GM12878 (cell line): ENCODE data around the gene EDC4. TPM values are rescaled to one million over a fixed set of nuclear protein-coding genes. Genes with fewer than 3 reads are reported as not detected.

Experiments
- ATAC-seq: fragments of 200-7000 bp; cut with Tn5 transposase; 3 replicates; pipeline ENCODE4 v1.9.1; 2020; ENCODE audit warnings: mild to moderate bottlenecking, moderate library complexity
- BruUV-seq: library from RNA; stranded (reverse); fragments of 400-500 nt; replicated peaks from 2 replicates; lab custom pipeline; 2021; lab: Mats Ljungman, UMichigan
- CTCF ChIA-PET: fragments of 300-600 bp; sonication (Branson Sonifier 250); formaldehyde crosslinking; extraction: SDS; loops from one replicate; lab custom pipeline; 2021; ENCODE audit warnings: inconsistent platforms; lab: Yijun Ruan, JAX
- POLR2A ChIA-PET: fragments of 350-600 bp; formaldehyde crosslinking; extraction: SDS; loops from one replicate; lab custom pipeline; 2021; ENCODE audit warnings: inconsistent platforms; lab: Charles Lee
- RAD21 ChIA-PET: fragments of 300-600 bp; sonication (Branson Sonifier 250); formaldehyde crosslinking; loops from one replicate; lab custom pipeline; 2023; ENCODE audit warnings: antibody characterized with exemption; ENCODE audit not compliant: unreplicated experiment; lab: Charles Lee
- SMC1A ChIA-PET: fragments of 300-600 bp; sonication (Branson Sonifier 250); formaldehyde crosslinking; loops from one replicate; lab custom pipeline; 2023; ENCODE audit not compliant: unreplicated experiment, uncharacterized antibody; lab: Charles Lee
- DNase-seq: peaks from one replicate; pipeline ENCODE4 v3.0.0-alpha.2; 2011; ENCODE audit warnings: low read depth, low spot score
- FAIRE-seq: peaks from 3 replicates; lab custom pipeline; 2011; peaks lifted over from hg19 to GRCh38; lab: Jason Lieb, UNC
- H2AFZ ChIP-seq: 2 replicates; pipeline ENCODE4 v1.6.0; 2011; ENCODE audit warnings: low read depth, low read length, control low read depth; ENCODE audit not compliant: control insufficient read depth
- H3K27ac ChIP-seq: 2 replicates; pipeline ENCODE4 v1.5.1; 2011; ENCODE audit warnings: control low read depth; ENCODE audit not compliant: control insufficient read depth, insufficient read depth
- H3K27me3 ChIP-seq, 2 experiments: replicated peaks in 1 of 2; 2 replicates each; pipeline versions ENCODE4 v1.6.0 to v1.6.1; 2011; ENCODE audit warnings: low read length in 1 of 2; ENCODE audit not compliant: control insufficient read depth in 2 of 2, insufficient read depth in 2 of 2
- H3K36me3 ChIP-seq, 2 experiments: 2 replicates each; pipeline ENCODE4 v1.5.1; 2011; ENCODE audit warnings: low read length in 1 of 2; ENCODE audit not compliant: control insufficient read depth in 2 of 2, insufficient read depth in 2 of 2
- H3K4me1 ChIP-seq: 2 replicates; pipeline ENCODE4 v1.6.1; 2011; ENCODE audit warnings: mild to moderate bottlenecking, low read length, moderate library complexity, mixed read lengths; ENCODE audit not compliant: control insufficient read depth, insufficient read depth
- H3K4me2 ChIP-seq: 2 replicates; pipeline ENCODE4 v1.6.0; 2011; ENCODE audit warnings: control low read depth; ENCODE audit not compliant: control insufficient read depth, insufficient read depth
- H3K4me3 ChIP-seq: fragments of 200-600 bp; sonication (generic); 2 replicates; pipeline ENCODE4 v1.5.1; 2016
- H3K79me2 ChIP-seq: 2 replicates; pipeline ENCODE4 v1.6.0; 2011; ENCODE audit warnings: low read length; ENCODE audit not compliant: control insufficient read depth, insufficient read depth
- H3K9ac ChIP-seq: 2 replicates; pipeline ENCODE4 v1.8.0; 2011; ENCODE audit warnings: low read length, control low read depth, mixed read lengths; ENCODE audit not compliant: control insufficient read depth, insufficient read depth
- H3K9me3 ChIP-seq: replicated peaks from 3 replicates; pipeline ENCODE4 v1.5.1; 2011; ENCODE audit warnings: mild to moderate bottlenecking, low read length; ENCODE audit not compliant: control insufficient read depth, insufficient read depth
- H4K20me1 ChIP-seq: 2 replicates; pipeline ENCODE4 v1.6.0; 2011; ENCODE audit not compliant: control insufficient read depth, insufficient read depth
- EGR1 ChIP-seq, 2 experiments: IDR thresholded peaks; 1 replicate in 1 of 2; 2 replicates in 1 of 2; pipeline ENCODE4 v1.6.1; 2011 to 2012; ENCODE audit warnings: low read depth in 2 of 2, low read length in 2 of 2, borderline replicate concordance in 1 of 2, mild to moderate bottlenecking in 1 of 2, moderate library complexity in 1 of 2
- HDAC6 ChIP-seq: fragments of 200-600 bp; sonication (generic); IDR thresholded peaks from one replicate; pipeline ENCODE4 v1.8.0; 2017; ENCODE audit warnings: antibody characterized with exemption; ENCODE audit not compliant: unreplicated experiment
- LARP7 ChIP-seq: fragments of 450-650 bp; IDR thresholded peaks from 2 replicates; pipeline ENCODE4 v1.6.1; 2017; ENCODE audit warnings: mild to moderate bottlenecking
- MEF2A ChIP-seq: IDR thresholded peaks from 2 replicates; pipeline ENCODE4 v1.6.1; 2011; ENCODE audit warnings: low read depth, mild to moderate bottlenecking, low read length, moderate library complexity; ENCODE audit not compliant: insufficient read depth
- MYB ChIP-seq: fragments of 150-350 bp; IDR thresholded peaks from 2 replicates; pipeline ENCODE4 v1.6.1; 2014; ENCODE audit warnings: mild to moderate bottlenecking, low read depth, low read length, borderline replicate concordance
- WGBS: methylation state at CpG from one replicate; pipeline ENCODE4 v1.1.6; 2016; ENCODE audit warnings: low lambda C conversion rate; ENCODE audit not compliant: insufficient replicate concordance, insufficient coverage; ENCODE audit errors: missing lambda C conversion rate; 5-methylcytosine and 5-hydroxymethylcytosine counted together
- in situ Hi-C: fragments of 300-500 bp; cut with MboI; formaldehyde crosslinking; loops from 9 replicates; pipeline ENCODE4 v1.14.3; 2018; ENCODE audit warnings: mixed read lengths
- intact Hi-C: fragments of 100-400 bp; cut with micrococcal nuclease; formaldehyde crosslinking; loops from one replicate; pipeline ENCODE4 v1.14.2; 2022; ENCODE audit not compliant: unreplicated experiment
- polyA plus RNA-seq, 11 experiments: library from polyadenylated mRNA; depleted of rRNA in 4 of 11; unstranded in 6 of 11; stranded (reverse) in 5 of 11; fragments of >200 nt; fragmentation: Nextera tagmentation in 4 of 11; fragmentation: Illumina TruSeq in 1 of 11; extraction: Ambion mirVana in 4 of 11; extraction: Trizol in 1 of 11; gene quantifications; 1 replicate in 1 of 11; 2 replicates in 10 of 11; pipeline versions ENCODE4 v1.2.1 to v1.2.3, GENCODE V29; 2011 to 2016; ENCODE audit warnings: inconsistent platforms in 2 of 11, missing spikeins in 2 of 11, low read depth in 1 of 11
- total RNA-seq, 4 experiments: library from RNA; depleted of rRNA in 3 of 4; stranded (reverse); fragments of >200 nt in 3 of 4; fragmentation: Illumina TruSeq in 1 of 4; extraction: Trizol in 1 of 4; gene quantifications; 2 replicates each; pipeline versions ENCODE4 v1.2.1 to v1.2.3, GENCODE V29; 2013 to 2021
- TF ChIP-seq, protein P1 (sequence below): IDR thresholded peaks from 2 replicates; pipeline ENCODE4 v1.6.1; 2011; ENCODE audit warnings: low read depth, mild to moderate bottlenecking, low read length, moderate library complexity, borderline replicate concordance; ENCODE audit errors: extremely low read depth

EDC4 gene
- total and polyA plus RNA-seq, 10 of the 15 experiments (the other 5 are each of a cell fraction or from before 2014, with no cell fraction given) = 1.2 to 86.0 (median 53.4) TPM

DNA sequence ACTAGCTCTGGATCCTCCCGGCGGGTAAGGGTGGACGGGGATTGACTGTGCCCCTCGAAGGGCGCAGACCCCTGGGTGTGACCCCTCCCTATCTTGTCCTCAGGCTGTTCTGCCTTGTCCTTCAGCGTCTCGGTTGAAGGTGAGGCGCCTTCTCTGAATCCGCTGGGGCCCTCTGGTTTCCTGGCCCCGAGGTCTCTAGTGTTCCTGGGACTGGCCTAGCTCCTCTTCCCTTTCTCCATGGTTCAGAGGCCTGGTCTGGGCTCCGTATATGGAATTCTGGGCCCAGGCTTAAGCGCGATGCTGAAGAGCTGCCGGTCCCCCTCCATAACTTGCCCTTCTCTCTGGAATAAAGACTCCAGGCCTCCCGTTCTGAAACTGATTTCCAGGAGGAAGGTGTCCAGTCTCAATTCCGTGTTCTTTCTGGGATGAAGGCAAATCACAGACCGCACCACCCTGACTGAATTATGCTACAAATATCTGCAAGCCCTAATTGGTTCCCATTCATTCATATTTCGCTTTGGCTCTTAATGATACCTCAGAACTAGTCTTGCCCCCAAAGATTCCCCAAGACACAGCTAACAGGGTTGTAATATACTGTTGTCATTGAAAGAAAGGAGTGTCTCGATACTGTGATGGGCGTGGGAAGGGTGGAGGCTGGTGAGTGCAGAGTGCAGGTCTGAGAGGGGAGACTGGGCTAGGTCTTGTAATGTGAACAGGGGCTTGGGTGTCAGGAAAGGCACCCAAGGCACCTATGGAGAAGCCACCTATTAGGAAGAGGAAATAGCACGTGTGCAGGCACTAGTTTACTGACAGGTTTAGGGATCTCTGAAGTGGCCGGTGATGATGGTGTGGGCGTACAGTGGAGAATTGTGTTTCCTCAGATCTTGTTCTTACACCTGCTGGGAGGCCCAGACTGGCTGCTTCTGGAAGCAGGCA lies 851 bp downstream of the EDC4 start:
- FAIRE-seq = no peak
- Histone ChIP-seq H3K4me3 (peak overlapping the region; percentile 92), H2AFZ (peak overlapping the region; percentile 83), H3K79me2 (peaks cover 28% of the 10 kb centered on the region), H3K36me3 (peaks cover 20 to 25% of the 10 kb centered on the region in 2 experiments; a peak in 3 of 4 replicates), H3K9me3 (no peaks in the 10 kb centered on the region), H3K4me1 (peaks cover 10% of the 10 kb centered on the region), H4K20me1 (peaks cover 4% of the 10 kb centered on the region), H3K27me3 (no peaks in the 10 kb centered on the region), H3K27ac (peak overlapping the region; percentile 78), H3K4me2 (peak overlapping the region; percentile 94), H3K9ac (peak overlapping the region; percentile 96)
- POLR2A ChIA-PET = interaction anchor here (0.5 to 1.2 kb wide), 6 partner anchors 15 to 149 kb away, joined by 3 to 4 read pairs (median 3); partner anchors contain the start of genes DDX28, DUS2 and NUTF2
- peak; percentile 5; the same call in 2 of the 3 replicates for ATAC-seq
- WGBS = 6% methylated on average over 23 of the region's 23 CpGs
- RAD21 ChIA-PET = interaction anchor here (0.6 to 1.6 kb wide), 5 partner anchors 17 to 202 kb away, joined by 3 to 4 read pairs (median 3); partner anchors contain the start of gene PSKH1
- no peak for DNase-seq
- TF ChIP-seq MEF2A (no peak), MYB (no peak), EGR1 (IDR thresholded peaks at IDR 0.05; ENCODE audit: borderline replicate concordance in 1 of 2, low read depth in 2 of 2, low read length in 2 of 2) (no peak), LARP7 (no peak), HDAC6 (no peak)
- TF ChIP-seq, protein P1, sequence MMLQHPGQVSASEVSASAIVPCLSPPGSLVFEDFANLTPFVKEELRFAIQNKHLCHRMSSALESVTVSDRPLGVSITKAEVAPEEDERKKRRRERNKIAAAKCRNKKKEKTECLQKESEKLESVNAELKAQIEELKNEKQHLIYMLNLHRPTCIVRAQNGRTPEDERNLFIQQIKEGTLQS = no peak
- intact Hi-C loops = loop anchor here (1.0 kb wide), 1 partner anchor 27 kb away; the partner anchor contains the start of gene NUTF2
- SMC1A ChIA-PET = interaction anchor here (0.9 to 1.2 kb wide), 6 partner anchors 18 to 57 kb away, joined by 3 to 5 read pairs (median 4); partner anchors contain the start of gene NUTF2
- TSS peak; percentile 61 for BruUV-seq
- CTCF ChIA-PET = interaction anchor here (0.6 to 4.1 kb wide), 5 partner anchors 12 to 117 kb away, joined by 3 to 39 read pairs (median 5); partner anchors contain the start of gene NRN1L
- in situ Hi-C loops = no loop called here
